Keratinocyte (primary cell): ENCODE measurements around the gene FZD1.

Experiments used
- EZH2 ChIP-seq: IDR thresholded peaks from one replicate; pipeline ENCODE4 v1.6.1; 2012; ENCODE audit warnings: inconsistent platforms, mild to moderate bottlenecking, low read length, moderate library complexity
- TF ChIP-seq, protein P1 (sequence below), 3 experiments: IDR thresholded peaks in 1 of 3; conservative IDR thresholded peaks in 1 of 3; optimal IDR thresholded peaks in 1 of 3; 2 replicates in 2 of 3; 3 replicates in 1 of 3; pipeline versions ENCODE3 to v1.5.1; 2011; ENCODE audit warnings: low read length in 3 of 3, mild to moderate bottlenecking in 3 of 3, moderate library complexity in 2 of 3, control low read depth in 1 of 3, inconsistent platforms in 1 of 3; ENCODE audit not compliant: insufficient read depth in 2 of 3; ENCODE audit errors: extremely low read depth in 1 of 3

DNA sequence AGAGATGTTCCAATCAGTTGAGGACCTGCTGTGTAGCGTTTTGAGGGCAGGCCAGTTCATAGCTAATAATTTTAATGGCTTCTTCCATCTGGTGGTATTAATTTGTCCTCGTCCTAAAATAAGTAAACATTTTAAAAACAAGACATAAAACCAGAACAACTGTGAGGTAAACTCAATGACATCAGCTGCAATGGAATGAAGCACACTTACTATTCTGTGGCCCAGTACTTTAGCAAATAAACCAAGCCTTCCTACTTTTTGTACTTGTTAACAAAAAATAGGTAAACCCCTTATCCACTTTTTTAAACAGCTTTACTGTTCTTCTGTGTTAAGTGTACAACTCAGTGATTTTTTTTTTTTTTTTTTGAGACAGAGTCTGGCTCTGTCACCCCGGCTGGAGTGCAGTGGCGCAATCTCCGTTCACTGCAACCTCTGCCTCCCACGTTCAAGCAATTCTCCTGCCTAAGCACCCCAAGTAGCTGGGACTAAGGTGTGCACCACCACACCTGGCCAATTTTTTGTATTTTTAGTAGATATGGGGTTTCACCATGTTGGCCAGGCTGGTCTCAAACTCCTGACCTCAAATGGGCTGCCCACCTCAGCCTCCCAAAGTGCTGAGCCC lies 28.9 kb upstream of the FZD1 start:
- TF ChIP-seq, protein P1, sequence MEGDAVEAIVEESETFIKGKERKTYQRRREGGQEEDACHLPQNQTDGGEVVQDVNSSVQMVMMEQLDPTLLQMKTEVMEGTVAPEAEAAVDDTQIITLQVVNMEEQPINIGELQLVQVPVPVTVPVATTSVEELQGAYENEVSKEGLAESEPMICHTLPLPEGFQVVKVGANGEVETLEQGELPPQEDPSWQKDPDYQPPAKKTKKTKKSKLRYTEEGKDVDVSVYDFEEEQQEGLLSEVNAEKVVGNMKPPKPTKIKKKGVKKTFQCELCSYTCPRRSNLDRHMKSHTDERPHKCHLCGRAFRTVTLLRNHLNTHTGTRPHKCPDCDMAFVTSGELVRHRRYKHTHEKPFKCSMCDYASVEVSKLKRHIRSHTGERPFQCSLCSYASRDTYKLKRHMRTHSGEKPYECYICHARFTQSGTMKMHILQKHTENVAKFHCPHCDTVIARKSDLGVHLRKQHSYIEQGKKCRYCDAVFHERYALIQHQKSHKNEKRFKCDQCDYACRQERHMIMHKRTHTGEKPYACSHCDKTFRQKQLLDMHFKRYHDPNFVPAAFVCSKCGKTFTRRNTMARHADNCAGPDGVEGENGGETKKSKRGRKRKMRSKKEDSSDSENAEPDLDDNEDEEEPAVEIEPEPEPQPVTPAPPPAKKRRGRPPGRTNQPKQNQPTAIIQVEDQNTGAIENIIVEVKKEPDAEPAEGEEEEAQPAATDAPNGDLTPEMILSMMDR (optimal IDR thresholded peaks at IDR 0.05 in 1 of 3, IDR thresholded peaks at IDR 0.05 in 1 of 3, conservative IDR thresholded peaks at IDR 0.05 in 1 of 3; ENCODE audit: extremely low read depth in 1 of 3, insufficient read depth in 2 of 3, low read length in 3 of 3), result no peak
- no peak for TF ChIP-seq EZH2
